ENCODE measurements around the gene LRIG1. TPM values are rescaled to one million over a fixed set of nuclear protein-coding genes. Genes with fewer than 3 reads are reported as not detected.

Gene LRIG1
- total RNA-seq, 1 experiment from 2014 or later = 24.1 TPM

- Histone ChIP-seq H3K36me3 (ENCODE audit: insufficient read depth, low read length, poor library complexity, severe bottlenecking) (no peaks in the 10 kb centered on the region), H3K9me3 (ENCODE audit: low read depth, low read length, poor library complexity, severe bottlenecking) (no peaks in the 10 kb centered on the region), H3K27ac (ENCODE audit: low read depth, low read length, poor library complexity, severe bottlenecking) (no peak overlapping the region), H3K4me3 (ENCODE audit: low read depth, low read length, poor library complexity, severe bottlenecking) (no peak overlapping the region), H3K27me3 (replicated peaks; ENCODE audit: insufficient read depth, low read depth, low read length, poor library complexity) (no peaks in the 10 kb centered on the region), H3K4me1 (ENCODE audit: insufficient read depth, low read length, poor library complexity, severe bottlenecking) (peaks cover 3% of the 10 kb centered on the region)
- intact Hi-C loops (cut with micrococcal nuclease; ENCODE audit: unreplicated experiment) = no loop called here
- POLR2A ChIA-PET (ENCODE audit: low non-redundant PET) = no interaction called here
- no peak for DNase-seq (ENCODE audit: low spot score)
- no TSS peak for BruUV-seq (replicated peaks)
- TF ChIP-seq EZH2 (IDR thresholded peaks at IDR 0.05; ENCODE audit: borderline replicate concordance, low read depth, low read length, poor library complexity, severe bottlenecking) = no peak
- TF ChIP-seq, protein P1, sequence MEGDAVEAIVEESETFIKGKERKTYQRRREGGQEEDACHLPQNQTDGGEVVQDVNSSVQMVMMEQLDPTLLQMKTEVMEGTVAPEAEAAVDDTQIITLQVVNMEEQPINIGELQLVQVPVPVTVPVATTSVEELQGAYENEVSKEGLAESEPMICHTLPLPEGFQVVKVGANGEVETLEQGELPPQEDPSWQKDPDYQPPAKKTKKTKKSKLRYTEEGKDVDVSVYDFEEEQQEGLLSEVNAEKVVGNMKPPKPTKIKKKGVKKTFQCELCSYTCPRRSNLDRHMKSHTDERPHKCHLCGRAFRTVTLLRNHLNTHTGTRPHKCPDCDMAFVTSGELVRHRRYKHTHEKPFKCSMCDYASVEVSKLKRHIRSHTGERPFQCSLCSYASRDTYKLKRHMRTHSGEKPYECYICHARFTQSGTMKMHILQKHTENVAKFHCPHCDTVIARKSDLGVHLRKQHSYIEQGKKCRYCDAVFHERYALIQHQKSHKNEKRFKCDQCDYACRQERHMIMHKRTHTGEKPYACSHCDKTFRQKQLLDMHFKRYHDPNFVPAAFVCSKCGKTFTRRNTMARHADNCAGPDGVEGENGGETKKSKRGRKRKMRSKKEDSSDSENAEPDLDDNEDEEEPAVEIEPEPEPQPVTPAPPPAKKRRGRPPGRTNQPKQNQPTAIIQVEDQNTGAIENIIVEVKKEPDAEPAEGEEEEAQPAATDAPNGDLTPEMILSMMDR (conservative IDR thresholded peaks at IDR 0.05; ENCODE audit: low read depth, low read length) = no peak
- CTCF ChIA-PET = no interaction called here
These were observed 19.5 kb downstream of the LRIG1 start for GRCh38 chr3:66481071-66482017.

DNA sequence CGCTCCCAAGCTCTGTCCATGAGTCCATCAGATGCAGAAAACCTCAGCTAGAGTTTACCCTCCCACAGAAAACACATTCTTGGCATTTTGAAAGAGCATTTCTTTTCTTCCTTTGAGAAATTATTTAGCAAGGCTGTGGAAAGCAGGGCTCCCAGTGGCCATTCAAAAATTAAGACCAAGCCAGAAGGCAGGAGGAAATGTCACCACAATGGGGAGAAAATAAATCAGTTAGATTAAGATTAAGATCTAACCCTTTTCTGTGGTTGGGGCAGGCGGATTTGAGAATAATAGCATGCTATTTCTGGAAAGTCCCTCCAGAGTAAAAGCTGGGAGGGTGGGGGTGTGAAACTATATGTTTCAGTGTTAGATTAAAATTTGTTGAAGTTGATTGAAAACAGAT, 20.2 kb downstream of the LRIG1 start:
- DNase-seq (ENCODE audit: low spot score) = no peak
- no peaks in the 10 kb centered on the region for H3K27me3 ChIP-seq (replicated peaks; ENCODE audit: insufficient read depth, low read depth, low read length, poor library complexity)
- peaks cover 5% of the 10 kb centered on the region for H3K4me1 ChIP-seq (ENCODE audit: insufficient read depth, low read length, poor library complexity, severe bottlenecking)
- POLR2A ChIA-PET (ENCODE audit: low non-redundant PET) = no interaction called here
- H3K36me3 ChIP-seq (ENCODE audit: insufficient read depth, low read length, poor library complexity, severe bottlenecking) = no peaks in the 10 kb centered on the region
- no peak overlapping the region for H3K4me3 ChIP-seq (ENCODE audit: low read depth, low read length, poor library complexity, severe bottlenecking)
- TF ChIP-seq EZH2 (IDR thresholded peaks at IDR 0.05; ENCODE audit: borderline replicate concordance, low read depth, low read length, poor library complexity, severe bottlenecking) = no peak
- TF ChIP-seq, protein P1 (conservative IDR thresholded peaks at IDR 0.05; ENCODE audit: low read depth, low read length) = no peak
- CTCF ChIA-PET = no interaction called here
- no peaks in the 10 kb centered on the region for H3K9me3 ChIP-seq (ENCODE audit: low read depth, low read length, poor library complexity, severe bottlenecking)
- intact Hi-C loops (cut with micrococcal nuclease; ENCODE audit: unreplicated experiment) = no loop called here
- no TSS peak for BruUV-seq (replicated peaks)
- H3K27ac ChIP-seq (ENCODE audit: low read depth, low read length, poor library complexity, severe bottlenecking) = no peak overlapping the region

GRCh38 chr3:66479532-66479947, 21.3 kb downstream of the LRIG1 start:
- Histone ChIP-seq H3K9me3 (ENCODE audit: low read depth, low read length, poor library complexity, severe bottlenecking) (no peaks in the 10 kb centered on the region), H3K27ac (ENCODE audit: low read depth, low read length, poor library complexity, severe bottlenecking) (no peak overlapping the region), H3K27me3 (replicated peaks; ENCODE audit: insufficient read depth, low read depth, low read length, poor library complexity) (no peaks in the 10 kb centered on the region), H3K4me1 (ENCODE audit: insufficient read depth, low read length, poor library complexity, severe bottlenecking) (peaks cover 5% of the 10 kb centered on the region), H3K4me3 (ENCODE audit: low read depth, low read length, poor library complexity, severe bottlenecking) (no peak overlapping the region), H3K36me3 (ENCODE audit: insufficient read depth, low read length, poor library complexity, severe bottlenecking) (no peaks in the 10 kb centered on the region)
- DNase-seq (ENCODE audit: low spot score) = no peak
- intact Hi-C loops (cut with micrococcal nuclease; ENCODE audit: unreplicated experiment) = no loop called here
- ChIA-PET POLR2A (ENCODE audit: low non-redundant PET) (no interaction called here), CTCF (no interaction called here)
- no TSS peak for BruUV-seq (replicated peaks)
- TF ChIP-seq EZH2 (IDR thresholded peaks at IDR 0.05; ENCODE audit: borderline replicate concordance, low read depth, low read length, poor library complexity, severe bottlenecking) = no peak
- TF ChIP-seq, protein P1 (conservative IDR thresholded peaks at IDR 0.05; ENCODE audit: low read depth, low read length) = no peak

All from A673 (cell line).